ENCODE results near the gene DNMBP. TPM values are rescaled to one million over a fixed set of nuclear protein-coding genes. Genes with fewer than 3 reads are reported as not detected.

The DNMBP gene
- total RNA-seq, 1 experiment from 2014 or later = 60.3 TPM

DNA sequence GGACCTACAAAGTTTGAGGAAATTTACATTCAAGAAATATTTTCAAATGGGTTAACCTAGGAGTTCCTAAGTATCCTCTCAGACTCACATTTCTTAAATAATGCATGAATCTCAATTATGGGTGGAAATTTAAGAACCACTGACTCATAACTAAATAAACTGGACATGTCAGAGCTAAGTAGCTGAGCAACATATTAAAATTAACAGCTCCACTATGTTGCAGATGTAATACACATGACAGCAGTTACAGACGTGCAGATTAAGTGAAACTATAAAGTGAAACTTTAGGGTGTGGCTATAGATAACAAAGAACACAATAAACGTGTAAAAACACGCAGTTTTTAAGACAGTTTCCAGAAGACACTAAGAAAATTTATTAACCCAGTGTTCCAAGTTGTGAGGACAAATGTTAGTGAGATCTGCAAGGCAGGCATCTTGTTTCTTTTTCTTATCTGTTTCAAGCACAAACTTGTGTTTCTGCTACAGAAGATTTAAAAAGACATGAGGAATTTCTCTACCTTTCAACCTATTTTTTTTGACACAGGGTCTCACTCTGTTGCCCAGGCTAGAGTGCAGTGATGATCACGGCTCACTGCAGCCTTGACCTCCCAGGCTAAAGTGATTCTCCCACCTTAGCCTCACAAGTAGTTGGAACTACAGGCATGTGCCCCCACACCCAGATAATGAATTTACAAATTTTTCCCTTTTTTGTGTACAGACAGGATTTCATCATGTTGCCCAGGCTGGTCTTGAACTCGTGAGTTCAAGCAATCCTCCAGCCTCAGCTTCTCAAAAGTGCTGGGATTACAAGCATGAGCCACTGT, 25.3 kb downstream of the DNMBP start (continued):
- TF ChIP-seq, protein P1, sequence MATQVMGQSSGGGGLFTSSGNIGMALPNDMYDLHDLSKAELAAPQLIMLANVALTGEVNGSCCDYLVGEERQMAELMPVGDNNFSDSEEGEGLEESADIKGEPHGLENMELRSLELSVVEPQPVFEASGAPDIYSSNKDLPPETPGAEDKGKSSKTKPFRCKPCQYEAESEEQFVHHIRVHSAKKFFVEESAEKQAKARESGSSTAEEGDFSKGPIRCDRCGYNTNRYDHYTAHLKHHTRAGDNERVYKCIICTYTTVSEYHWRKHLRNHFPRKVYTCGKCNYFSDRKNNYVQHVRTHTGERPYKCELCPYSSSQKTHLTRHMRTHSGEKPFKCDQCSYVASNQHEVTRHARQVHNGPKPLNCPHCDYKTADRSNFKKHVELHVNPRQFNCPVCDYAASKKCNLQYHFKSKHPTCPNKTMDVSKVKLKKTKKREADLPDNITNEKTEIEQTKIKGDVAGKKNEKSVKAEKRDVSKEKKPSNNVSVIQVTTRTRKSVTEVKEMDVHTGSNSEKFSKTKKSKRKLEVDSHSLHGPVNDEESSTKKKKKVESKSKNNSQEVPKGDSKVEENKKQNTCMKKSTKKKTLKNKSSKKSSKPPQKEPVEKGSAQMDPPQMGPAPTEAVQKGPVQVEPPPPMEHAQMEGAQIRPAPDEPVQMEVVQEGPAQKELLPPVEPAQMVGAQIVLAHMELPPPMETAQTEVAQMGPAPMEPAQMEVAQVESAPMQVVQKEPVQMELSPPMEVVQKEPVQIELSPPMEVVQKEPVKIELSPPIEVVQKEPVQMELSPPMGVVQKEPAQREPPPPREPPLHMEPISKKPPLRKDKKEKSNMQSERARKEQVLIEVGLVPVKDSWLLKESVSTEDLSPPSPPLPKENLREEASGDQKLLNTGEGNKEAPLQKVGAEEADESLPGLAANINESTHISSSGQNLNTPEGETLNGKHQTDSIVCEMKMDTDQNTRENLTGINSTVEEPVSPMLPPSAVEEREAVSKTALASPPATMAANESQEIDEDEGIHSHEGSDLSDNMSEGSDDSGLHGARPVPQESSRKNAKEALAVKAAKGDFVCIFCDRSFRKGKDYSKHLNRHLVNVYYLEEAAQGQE (IDR thresholded peaks at IDR 0.05; ENCODE audit: low read depth) = no peak
- TF ChIP-seq CBX3 (IDR thresholded peaks at IDR 0.05; ENCODE audit: low read depth) (no peak), SIN3A (IDR thresholded peaks at IDR 0.05; ENCODE audit: low read depth) (no peak), ELF1 (IDR thresholded peaks at IDR 0.05; ENCODE audit: borderline replicate concordance, low read depth) (no peak), ZNF274 (IDR thresholded peaks at IDR 0.05; ENCODE audit: low read depth, low read length) (no peak), TCF7L2 (IDR thresholded peaks at IDR 0.05; ENCODE audit: borderline replicate concordance, extremely low read depth, insufficient read depth, insufficient read length) (no peak)

DNA sequence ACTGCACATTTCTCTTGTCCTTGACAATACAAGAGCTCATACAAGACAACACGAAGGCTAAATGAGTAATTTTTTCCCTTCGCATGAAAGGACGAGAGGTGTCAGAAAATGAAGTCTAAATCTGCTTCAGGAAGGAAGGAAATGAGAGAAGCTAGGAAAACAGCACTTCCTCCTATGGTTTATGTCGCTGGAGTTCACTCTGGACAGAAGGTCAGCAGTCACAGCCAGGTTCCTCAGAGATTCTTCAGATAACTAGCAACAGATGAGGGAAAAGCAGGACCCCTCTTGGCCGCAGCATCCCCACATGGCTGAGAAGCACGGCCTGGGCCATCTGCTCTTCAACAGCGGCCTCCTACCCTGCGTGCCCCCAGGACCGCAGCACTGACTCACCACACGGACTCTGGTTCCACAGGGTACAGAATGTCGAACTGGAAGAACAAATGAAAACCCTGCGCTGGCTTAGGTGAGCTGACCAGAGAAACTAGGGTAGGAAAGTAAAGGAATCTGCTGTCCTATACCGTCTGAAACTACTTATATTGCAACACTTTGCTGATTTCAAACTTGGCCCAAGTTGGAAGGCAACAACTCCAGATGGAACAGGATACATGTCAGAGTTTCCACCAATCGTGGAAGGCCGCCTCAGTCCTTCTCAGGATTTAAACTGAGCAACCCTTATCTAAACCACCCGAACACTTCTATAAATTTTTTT, 26.3 kb downstream of the DNMBP start:
- no peaks in the 10 kb centered on the region for H3K27me3 ChIP-seq (ENCODE audit: insufficient read depth, low read length)
- ATAC-seq = peak; percentile 69
- peak overlapping the region; percentile 44 for H3K27ac ChIP-seq (ENCODE audit: low read depth, low read length)
- no peak overlapping the region for H2AFZ ChIP-seq (ENCODE audit: low read depth, low read length, poor library complexity, severe bottlenecking)
- peaks cover 100% of the 10 kb centered on the region for H3K79me2 ChIP-seq (ENCODE audit: insufficient read depth, low read length)
- BruUV-seq (replicated peaks) = no TSS peak
- peaks cover 67 to 87% of the 10 kb centered on the region in 2 experiments for H3K4me1 ChIP-seq (ENCODE audit: control insufficient read depth in 1 of 2, insufficient read depth in 2 of 2, low read length in 2 of 2)
- DNase-seq (ENCODE audit: low read depth, low spot score) = no peak
- ChIA-PET POLR2A (interaction anchor here (0.7 to 3.2 kb wide), 3 partner anchors 22 to 35 kb away, joined by 3 to 8 read pairs (median 3); no protein-coding TSS in a partner anchor), CTCF (interaction anchor here (1.3 to 1.4 kb wide), 2 partner anchors 17 to 26 kb away, joined by 3 to 4 read pairs; partner anchors contain the start of gene DNMBP), RAD21 (ENCODE audit: low non-redundant PET in 1 of 2, low total read pairs in 2 of 2, uncharacterized antibody in 2 of 2, unreplicated experiment in 2 of 2) (no interaction called here)
- intact Hi-C loops (cut with micrococcal nuclease) = no loop called here
- no peaks in the 10 kb centered on the region for H4K20me1 ChIP-seq (ENCODE audit: insufficient read depth)
- no peaks in the 10 kb centered on the region for H3K9me3 ChIP-seq (ENCODE audit: control insufficient read depth in 1 of 2, insufficient read depth in 1 of 2, low read depth in 1 of 2, low read length in 2 of 2)
- no peak for TF ChIP-seq EGR1 (IDR thresholded peaks at IDR 0.05; ENCODE audit: low read depth)
- TF ChIP-seq POLR2AphosphoS5 (IDR thresholded peaks at IDR 0.05; ENCODE audit: low read depth, low read length) = peak; percentile 13; the same call in 1 of the 2 replicates
- no peak for TF ChIP-seq SRF (IDR thresholded peaks at IDR 0.05; ENCODE audit: low read depth)
- TF ChIP-seq, protein P2, sequence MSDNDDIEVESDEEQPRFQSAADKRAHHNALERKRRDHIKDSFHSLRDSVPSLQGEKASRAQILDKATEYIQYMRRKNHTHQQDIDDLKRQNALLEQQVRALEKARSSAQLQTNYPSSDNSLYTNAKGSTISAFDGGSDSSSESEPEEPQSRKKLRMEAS (IDR thresholded peaks at IDR 0.05) = peak; percentile 54; the same call in 1 of the 2 replicates
- TF ChIP-seq, protein P3, sequence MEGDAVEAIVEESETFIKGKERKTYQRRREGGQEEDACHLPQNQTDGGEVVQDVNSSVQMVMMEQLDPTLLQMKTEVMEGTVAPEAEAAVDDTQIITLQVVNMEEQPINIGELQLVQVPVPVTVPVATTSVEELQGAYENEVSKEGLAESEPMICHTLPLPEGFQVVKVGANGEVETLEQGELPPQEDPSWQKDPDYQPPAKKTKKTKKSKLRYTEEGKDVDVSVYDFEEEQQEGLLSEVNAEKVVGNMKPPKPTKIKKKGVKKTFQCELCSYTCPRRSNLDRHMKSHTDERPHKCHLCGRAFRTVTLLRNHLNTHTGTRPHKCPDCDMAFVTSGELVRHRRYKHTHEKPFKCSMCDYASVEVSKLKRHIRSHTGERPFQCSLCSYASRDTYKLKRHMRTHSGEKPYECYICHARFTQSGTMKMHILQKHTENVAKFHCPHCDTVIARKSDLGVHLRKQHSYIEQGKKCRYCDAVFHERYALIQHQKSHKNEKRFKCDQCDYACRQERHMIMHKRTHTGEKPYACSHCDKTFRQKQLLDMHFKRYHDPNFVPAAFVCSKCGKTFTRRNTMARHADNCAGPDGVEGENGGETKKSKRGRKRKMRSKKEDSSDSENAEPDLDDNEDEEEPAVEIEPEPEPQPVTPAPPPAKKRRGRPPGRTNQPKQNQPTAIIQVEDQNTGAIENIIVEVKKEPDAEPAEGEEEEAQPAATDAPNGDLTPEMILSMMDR (IDR thresholded peaks at IDR 0.05 in 2 of 3, conservative IDR thresholded peaks at IDR 0.05 in 1 of 3; ENCODE audit: borderline replicate concordance in 1 of 3, insufficient read depth in 1 of 3, low read depth in 2 of 3, low read length in 2 of 3) = no peak
- no peak for TF ChIP-seq FOSL1 (IDR thresholded peaks at IDR 0.05; ENCODE audit: low read depth)
- TF ChIP-seq TCF7L2 (IDR thresholded peaks at IDR 0.05; ENCODE audit: borderline replicate concordance, extremely low read depth, insufficient read depth, insufficient read length) = no peak
- TF ChIP-seq EZH2 (IDR thresholded peaks at IDR 0.05) = no peak
- peak overlapping the region; percentile 44 for H3K4me2 ChIP-seq (ENCODE audit: low read length)
- no peaks in the 10 kb centered on the region for H3K9me2 ChIP-seq (ENCODE audit: insufficient read depth)
- no peaks in the 10 kb centered on the region; a peak in 1 of 4 replicates for H3K36me3 ChIP-seq (ENCODE audit: control insufficient read depth in 1 of 2, insufficient read depth in 2 of 2, low read length in 2 of 2)
- H3K4me3 ChIP-seq (replicated peaks in 1 of 2; ENCODE audit: low read depth in 1 of 2, low read length in 2 of 2) = no peak overlapping the region; a peak in 1 of 4 replicates
- peak overlapping the region; percentile 43 for H3K9ac ChIP-seq (ENCODE audit: low read length)
